ENCODE measurements around the gene S100A7A.

DNA sequence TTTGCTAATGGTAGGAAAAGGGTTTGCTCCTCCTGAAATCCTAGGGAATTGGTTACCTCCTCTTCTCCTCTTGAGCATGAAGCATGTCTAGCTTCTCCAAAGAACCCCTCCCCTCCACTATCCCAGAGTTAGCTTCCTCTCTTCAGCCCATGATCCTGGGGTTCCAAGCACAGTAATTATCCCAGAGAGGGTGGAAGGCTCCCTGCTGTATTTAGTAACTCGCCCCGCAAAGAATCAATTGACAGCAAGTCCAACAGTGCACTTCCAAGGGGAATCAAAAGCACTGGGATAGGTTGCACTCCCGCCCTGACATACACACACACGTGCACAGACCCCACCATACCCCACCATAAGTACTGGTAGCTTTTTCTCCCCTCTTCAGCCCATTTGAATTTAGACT, 28.5 kb upstream of the S100A7A start:
- TF ChIP-seq SIN3A (IDR thresholded peaks at IDR 0.05; ENCODE audit: borderline replicate concordance, insufficient read depth, low read depth, low read length), result no peak
- TF ChIP-seq, protein P1, sequence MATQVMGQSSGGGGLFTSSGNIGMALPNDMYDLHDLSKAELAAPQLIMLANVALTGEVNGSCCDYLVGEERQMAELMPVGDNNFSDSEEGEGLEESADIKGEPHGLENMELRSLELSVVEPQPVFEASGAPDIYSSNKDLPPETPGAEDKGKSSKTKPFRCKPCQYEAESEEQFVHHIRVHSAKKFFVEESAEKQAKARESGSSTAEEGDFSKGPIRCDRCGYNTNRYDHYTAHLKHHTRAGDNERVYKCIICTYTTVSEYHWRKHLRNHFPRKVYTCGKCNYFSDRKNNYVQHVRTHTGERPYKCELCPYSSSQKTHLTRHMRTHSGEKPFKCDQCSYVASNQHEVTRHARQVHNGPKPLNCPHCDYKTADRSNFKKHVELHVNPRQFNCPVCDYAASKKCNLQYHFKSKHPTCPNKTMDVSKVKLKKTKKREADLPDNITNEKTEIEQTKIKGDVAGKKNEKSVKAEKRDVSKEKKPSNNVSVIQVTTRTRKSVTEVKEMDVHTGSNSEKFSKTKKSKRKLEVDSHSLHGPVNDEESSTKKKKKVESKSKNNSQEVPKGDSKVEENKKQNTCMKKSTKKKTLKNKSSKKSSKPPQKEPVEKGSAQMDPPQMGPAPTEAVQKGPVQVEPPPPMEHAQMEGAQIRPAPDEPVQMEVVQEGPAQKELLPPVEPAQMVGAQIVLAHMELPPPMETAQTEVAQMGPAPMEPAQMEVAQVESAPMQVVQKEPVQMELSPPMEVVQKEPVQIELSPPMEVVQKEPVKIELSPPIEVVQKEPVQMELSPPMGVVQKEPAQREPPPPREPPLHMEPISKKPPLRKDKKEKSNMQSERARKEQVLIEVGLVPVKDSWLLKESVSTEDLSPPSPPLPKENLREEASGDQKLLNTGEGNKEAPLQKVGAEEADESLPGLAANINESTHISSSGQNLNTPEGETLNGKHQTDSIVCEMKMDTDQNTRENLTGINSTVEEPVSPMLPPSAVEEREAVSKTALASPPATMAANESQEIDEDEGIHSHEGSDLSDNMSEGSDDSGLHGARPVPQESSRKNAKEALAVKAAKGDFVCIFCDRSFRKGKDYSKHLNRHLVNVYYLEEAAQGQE (IDR thresholded peaks at IDR 0.05; ENCODE audit: insufficient read depth in 1 of 2, low read depth in 2 of 2, low read length in 1 of 2), result no peak
- TF ChIP-seq, protein P2, sequence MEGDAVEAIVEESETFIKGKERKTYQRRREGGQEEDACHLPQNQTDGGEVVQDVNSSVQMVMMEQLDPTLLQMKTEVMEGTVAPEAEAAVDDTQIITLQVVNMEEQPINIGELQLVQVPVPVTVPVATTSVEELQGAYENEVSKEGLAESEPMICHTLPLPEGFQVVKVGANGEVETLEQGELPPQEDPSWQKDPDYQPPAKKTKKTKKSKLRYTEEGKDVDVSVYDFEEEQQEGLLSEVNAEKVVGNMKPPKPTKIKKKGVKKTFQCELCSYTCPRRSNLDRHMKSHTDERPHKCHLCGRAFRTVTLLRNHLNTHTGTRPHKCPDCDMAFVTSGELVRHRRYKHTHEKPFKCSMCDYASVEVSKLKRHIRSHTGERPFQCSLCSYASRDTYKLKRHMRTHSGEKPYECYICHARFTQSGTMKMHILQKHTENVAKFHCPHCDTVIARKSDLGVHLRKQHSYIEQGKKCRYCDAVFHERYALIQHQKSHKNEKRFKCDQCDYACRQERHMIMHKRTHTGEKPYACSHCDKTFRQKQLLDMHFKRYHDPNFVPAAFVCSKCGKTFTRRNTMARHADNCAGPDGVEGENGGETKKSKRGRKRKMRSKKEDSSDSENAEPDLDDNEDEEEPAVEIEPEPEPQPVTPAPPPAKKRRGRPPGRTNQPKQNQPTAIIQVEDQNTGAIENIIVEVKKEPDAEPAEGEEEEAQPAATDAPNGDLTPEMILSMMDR (IDR thresholded peaks at IDR 0.05), result no peak

Data from Panc1 (cell line).